HG03095 (cell line): ENCODE measurements around the gene MDM1.

Experiments
- ATAC-seq: cut with Tn5 transposase; IDR thresholded peaks from one replicate; pipeline ENCODE4 v1.9.1; 2021; ENCODE audit warnings: moderate library complexity; ENCODE audit not compliant: unreplicated experiment

The MDM1 gene

DNA sequence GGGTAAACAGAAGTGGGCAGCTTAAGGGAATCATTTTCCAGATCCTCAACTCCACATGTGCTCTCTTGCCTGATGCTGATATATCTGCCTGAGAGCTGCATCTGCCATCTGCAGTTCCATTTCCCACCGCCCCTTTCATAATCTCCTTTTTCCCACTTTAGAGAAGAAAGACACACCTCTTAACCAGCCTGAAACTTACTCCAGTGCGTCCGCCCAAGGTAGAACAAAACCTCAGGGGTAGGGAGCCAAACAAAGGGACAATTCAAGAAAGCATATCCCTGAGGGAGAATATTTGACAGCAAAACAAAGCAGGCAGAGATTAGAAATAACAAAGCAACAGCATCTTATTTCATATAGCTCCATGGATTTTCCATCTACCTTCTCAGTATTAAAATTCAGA is 4.3 kb downstream of the MDM1 start:
- no peak for ATAC-seq

DNA sequence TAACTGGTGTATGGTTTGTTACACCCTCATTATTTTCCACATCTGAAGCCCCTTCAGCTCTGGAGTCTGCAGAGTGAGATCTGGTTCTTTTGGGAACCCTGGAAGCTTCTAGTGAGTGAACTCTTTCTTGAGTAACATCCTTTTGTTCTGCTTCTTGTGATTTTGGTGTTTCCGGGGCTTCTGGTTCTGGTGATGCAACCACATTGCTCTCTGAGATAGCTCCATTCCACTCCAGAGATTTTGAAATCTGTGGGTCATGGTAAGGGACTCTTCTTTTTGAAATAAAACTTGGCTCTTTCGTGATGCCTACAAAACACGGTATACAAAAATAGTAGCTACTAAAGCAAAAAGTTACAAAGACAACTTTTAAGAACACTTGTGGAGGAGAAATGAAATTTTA is 5.4 kb downstream of the MDM1 start:
- ATAC-seq, result no peak

DNA sequence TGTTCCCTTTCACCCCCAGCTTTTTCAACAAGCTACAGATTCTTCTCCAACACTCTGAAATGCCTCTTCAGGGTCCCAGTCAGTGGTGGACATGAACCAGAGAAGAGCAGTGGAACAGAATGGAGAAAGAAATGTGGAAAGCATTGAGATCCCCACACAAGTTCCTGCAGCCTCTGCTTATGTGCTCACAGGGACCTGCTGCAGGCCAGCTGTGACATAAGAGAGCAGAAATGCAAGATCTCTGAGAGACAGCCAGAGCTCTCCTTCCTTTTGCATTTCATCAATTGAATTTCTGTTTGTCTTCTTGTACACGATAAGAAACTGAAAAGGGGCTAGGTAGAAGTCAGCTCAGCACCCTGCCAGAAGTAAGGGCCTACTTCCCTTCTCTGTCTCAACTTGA is 6.2 kb downstream of the MDM1 start:
- ATAC-seq, result no peak

DNA sequence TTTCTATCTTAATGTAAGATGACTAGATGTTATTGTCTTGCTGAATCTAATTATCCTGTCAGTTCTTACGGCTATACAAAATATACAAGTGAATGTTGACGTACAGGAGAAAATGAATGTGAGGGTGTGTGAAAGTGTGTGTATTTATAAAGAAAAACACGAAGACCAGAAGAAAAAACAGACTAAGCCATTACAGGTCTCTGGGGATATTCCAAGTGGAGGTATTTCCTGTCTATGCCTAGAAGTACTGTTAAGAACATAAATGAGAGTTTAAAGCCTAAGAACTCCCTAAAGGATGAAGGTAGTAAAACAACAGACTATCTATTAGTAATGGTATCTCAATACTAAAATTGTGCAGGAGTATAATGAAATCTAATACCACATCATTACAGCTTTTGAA is 7.6 kb downstream of the MDM1 start:
- no peak for ATAC-seq

DNA sequence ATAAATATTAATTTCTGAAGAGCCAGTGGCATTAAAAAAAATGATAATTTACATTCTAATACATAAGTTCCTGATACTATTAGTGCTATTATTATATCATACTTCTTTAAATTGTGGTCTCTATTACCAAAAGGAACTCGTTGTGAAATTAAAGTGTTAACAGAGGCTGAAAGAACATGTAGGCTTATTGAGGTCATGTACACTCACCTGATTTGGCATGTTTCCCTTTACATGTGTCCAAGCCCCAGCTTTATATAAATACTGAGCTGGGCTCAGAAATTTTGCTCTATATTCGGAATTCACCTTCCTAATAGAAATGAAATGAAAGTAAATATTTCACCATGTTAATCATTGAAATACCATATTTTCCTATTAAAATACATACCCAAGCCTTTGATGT is 11.0 kb downstream of the MDM1 start:
- no peak for ATAC-seq

DNA sequence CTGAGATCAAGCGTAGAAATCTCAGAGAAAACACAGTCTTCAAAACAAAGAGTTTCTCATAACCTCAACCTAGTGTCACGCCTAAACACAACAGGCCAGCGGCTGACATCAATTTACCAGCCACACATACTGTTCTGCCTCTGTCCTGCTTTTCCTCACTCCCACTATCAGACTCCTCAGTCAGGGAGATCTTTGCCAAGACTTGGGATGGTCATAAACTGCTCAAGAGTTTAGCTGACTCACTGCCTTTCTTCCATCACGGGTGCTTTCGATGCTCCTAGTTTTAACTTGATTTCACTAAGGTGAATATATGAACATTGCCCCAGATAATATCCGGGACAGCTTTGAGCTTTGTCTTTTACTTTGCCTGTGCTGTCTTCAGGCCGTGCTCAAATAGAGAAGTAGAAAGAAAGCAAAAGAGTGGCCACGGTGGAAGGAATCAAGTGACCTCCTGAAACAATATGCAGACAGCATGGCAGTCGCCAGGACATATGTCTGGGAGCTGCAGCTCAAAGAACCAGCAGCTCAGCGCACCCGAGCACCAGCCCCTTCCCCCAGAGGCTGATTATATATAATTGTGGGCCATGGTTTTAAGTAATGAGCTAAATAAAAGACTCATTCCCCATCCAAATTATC is 12.1 kb downstream of the MDM1 start:
- no peak for ATAC-seq

DNA sequence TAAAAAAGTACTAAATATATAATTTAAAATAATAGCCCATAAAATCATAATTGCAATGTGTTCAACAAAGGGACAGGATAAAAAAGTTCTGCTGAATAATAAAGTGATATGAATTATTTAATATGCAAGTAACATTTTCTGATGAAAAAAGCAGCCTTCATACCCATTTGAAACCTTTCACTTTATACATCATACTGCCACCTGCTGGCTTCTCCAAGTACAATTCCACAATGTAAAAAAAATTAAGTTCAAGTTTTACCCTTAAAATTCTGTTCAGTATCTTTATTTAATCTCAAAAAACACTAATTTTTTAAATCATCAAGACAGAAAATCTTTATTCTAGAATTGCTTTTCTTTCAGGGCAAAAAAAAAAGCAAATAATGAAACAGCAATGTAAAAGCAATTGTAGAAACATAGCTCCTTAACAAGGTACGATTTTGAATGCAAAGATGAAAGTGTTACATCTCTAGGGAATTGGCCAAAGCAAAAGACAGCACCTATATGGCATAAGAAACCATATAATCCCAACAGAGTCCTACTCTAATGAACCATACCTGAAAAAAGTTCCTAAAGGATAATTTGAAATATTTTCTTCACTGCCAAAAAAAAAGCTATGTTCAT is 15.0 kb downstream of the MDM1 start:
- ATAC-seq, result no peak

DNA sequence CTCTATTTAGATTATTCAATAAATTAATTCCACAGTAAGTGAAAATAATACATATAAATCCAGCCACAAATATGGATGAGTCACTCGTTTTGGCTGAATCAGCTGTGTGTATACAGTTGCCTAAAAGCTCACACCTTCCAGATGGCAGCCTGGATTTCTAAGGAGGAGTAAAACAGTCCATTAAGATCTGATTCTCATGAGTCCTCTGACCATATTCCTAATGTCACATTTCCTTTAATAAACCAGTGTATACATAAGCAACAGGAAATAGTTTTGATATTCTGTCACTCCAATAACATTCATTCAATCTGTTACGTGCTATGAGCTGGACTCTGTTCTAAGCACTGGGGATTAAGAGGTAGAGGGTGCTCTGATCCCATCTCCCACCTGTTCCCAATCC is 21.8 kb downstream of the MDM1 start:
- no peak for ATAC-seq

DNA sequence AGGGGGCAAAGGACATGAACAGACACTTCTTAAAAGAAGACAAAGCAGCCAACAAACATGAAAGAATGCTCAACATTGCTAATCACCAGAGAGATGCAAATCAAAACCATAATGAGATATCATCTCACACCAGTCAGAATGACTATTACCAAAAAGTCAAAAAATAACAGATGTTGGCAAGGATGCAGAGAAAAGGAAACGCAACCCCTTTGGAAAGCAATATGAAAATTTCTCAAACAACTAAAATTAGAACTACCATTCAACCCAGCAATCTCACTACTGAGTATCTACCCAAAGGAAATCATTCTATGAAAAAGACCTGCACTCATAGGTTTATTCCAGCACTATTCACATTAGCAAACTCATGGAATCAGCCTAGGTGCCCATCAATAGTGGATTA is 25.6 kb downstream of the MDM1 start:
- ATAC-seq, result no peak

DNA sequence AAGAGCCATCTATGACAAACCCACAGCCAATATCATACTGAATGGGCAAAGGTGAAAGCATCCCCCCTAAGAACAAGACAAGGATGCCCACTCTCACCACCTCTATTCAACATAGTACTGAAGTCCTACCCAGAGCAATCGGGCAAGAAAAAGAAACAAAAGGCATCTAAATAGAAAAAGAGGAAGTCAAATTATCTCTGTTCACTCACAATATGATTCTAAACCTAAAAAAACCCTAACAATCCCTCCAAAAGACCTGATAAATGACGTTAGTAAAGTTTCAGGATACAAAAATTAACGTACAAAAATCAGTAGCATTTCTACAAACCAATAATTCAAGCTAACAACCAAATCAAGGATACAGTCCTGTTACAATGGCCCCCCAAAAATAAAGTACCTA is 26.9 kb downstream of the MDM1 start:
- no peak for ATAC-seq

DNA sequence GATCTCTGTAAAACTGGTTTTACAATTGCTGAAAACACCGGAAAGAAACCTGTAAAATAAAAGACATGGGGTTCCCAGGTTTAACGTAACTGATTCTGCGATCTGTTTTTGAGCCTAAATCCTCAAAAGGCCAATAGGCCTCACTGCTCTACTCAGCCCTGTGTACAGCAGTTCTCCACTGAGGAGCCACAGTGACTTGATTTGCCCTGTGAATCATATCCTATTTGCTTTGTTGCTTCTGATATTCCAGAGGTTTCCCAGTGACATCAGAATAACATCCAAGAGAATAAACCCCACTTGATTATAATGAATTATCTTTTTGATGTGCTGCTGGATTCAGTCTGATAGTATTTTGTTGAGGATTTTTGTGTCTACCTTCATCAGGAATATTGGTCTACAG is 27.5 kb downstream of the MDM1 start:
- no peak for ATAC-seq

DNA sequence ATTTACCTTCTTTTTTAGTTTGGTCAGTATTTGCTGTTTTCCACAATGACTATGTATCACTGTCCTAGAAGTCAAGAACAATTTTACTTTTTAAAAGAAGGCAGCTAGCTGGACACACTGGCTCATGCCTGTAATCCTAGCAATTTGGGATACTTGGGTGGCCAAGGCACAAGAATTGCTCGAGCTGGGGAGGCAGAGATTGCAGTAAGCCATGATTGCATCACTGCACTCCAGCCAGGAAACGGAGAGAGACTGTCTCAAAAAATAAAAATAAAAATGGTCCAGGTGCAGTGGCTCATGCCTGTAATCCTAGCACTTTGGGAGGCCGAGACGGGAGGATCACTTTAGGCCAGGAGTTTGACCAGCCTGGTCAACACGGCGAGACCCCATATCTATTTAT is 28.3 kb downstream of the MDM1 start:
- no peak for ATAC-seq

DNA sequence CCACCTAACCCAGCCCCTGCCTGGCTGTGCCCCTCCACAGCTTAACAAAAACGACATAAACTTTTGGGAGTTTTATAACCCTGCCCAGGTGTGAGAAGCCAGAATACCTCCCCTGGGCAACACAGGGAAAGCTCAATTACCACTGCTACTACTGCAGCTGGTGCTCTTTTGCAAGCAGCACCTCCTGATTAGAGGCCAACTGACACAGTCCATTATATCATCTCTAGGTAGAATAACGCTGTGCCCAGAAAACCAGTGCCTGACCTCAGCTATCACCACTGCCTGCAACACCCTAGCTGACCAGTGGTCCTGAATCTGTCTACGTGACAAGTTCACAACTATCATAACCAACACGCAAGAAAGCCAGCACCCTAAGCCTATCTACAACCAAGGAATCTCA is 34.2 kb downstream of the MDM1 start:
- no peak for ATAC-seq

DNA sequence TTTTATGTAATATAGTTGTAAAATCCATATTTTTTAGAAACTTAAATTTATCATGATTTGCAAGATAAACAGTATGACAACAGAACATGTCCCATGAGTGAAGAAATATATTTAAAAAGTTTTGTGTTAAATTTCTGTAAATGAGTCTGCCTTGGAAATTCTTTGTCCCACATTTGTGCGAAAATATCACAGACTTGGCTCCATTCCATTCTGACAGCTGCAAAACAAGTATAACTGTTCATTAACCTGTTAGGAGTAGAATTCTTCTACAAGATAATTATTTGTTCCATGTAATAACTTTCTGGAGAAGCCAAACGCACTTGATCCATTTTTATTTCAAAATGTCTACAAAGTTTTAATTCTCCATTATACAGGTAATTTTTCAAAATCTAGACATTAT is 37.9 kb downstream of the MDM1 start:
- no peak for ATAC-seq

DNA sequence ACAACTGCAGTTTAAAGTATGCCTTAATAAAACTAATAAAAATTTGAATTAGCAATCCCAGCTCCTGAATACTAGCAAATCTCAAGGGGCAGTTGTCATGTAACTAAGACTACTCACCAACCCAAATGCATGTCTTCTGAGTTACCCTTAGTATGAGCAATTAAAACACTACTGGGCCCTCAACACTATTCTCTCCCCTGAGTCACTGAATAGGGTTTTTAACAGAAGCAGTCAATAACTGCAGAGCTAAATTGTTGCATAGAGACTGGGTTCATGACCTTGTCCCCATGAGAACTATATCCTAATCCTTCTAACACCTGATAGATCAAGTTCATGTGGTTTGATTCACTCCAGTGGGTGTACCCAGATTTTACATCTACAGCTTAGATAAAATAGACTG is 38.8 kb downstream of the MDM1 start:
- no peak for ATAC-seq

DNA sequence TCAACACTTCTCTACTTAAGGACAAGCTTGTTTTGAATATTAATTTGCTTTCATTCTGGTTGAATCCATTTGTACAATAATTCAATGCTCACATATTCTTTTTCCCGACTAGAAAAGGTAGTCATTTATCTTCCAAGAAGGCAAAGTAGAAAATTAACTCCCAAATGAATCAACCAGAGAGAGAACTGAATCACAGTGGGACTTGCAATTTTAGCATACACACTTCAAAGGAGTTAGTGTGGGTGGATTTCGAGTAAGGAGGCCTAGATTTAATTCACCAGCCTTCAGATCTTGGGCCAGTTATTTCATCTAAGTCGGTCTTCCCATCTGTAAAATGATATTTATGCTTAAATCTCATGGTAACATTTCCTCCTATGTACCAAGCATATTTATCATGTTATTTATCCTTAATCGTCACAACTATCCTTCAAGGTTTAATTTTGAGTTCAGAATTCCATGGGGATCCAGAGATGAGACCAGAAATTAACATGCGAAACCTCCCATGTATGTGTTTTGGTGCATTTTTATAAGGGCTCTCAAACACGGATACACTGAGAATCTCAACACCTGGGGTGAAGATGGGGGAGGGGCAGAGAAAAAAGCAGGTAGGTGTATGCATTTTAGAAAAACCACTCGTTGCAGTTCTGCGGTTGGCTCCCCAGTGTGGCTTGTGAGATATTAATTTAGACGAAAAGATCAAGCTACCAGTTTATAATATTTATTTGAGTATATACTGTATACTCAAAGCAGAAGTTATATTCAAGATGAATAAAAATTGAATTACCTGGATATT is 39.8 kb downstream of the MDM1 start:
- ATAC-seq, result no peak

DNA sequence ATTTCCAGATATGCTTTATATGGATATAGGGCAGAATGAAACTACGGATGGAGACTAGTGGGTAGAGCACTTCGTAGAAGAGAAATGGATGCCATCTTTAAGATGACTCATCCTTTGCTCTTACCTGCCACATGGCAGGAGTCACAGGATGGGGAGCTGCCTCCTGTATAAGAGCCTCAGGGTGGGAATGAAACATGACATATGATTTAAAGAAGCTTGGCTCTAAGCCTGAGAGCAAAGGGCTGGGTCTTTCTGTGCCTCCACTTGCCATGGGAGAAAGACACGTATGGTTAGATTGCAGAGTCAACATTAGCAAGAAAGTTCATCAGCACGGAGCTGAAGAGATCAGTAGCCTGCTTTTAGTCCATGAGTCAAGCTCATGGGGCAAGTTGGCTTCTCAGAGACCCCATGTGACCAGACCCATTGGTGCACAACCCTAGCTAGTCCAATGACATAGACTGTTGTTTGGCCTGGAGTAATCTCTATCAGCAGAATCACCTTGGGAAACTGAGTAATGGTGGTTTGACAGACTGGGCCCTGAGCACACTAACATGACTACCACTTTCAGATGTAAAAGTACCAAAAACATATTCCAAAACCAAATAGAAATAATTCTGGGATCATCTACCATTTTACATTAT is 40.6 kb downstream of the MDM1 start:
- no peak for ATAC-seq

DNA sequence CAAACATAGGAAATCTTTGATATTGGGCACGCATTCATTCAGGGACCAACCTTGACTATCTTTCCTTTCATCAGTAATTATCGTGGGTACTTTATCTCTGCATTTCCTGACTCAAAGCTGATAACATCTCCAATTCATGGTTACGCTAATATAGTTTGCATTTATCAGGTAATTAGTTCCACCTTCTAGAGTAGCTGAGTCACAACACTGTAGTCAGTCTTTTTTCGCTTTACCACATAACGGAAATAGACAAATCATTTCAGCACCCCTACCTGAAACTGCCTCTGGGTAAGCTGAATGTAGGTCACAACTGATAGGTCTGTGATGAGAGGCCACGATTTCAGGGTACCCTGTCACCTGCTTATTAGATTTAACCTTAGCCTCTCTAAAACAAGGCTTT is 42.0 kb downstream of the MDM1 start:
- ATAC-seq, result peak; percentile 100

DNA sequence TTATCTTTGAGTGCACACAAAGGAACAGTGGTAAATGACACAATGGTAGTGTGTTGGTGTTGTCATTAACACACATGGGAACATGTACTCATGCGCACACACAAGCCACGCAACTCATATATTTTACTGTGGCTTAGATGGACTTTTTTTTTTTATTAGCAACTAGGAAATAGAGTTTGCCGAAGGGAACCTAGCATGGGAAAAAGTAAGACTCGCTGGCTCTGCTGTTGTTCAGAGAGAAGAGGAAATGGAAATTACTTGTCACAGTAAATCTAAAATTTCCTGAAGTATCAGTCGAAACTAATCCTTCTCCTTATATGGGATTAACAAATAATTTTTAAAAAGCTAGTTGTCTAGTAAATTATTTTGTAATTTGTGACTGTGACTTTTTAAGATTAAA is 45.1 kb downstream of the MDM1 start:
- no peak for ATAC-seq

DNA sequence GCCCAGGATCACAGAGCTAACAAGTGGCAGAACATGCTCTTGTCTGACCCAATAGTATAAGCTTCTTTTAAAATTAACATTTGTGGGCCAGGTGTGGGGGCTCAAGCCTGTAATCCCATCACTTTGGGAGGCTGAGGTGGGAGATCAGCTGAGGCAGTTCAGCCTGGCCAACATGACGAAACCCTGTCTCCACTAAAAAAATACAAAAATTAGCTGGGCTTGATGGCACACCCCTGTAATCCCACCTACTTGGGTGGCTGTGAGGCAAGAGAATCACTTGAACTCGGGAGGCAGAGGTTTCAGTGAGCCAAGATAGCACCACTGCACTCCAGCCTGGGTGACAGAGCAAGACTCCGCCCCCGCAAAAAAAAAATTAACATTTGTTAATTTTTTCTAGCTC is 45.8 kb downstream of the MDM1 start:
- ATAC-seq, result no peak

DNA sequence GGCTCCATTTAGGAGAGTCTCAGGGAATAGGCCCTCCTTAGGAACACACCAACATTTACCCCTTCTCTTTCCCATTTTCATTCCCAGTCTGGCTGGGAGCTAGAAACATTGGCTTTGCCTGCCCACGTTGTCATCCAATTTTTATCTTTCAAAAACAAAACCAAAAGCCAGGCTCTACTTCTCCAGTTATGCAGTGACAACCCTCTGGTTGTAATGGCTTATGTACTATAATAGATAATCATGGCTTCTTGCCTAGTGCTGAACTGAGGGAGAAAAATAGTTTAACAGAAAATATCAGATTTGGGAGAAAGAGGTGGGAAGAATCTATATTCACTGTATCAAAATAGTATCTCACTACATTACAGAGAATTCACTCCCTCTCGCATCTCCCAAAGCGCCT is 46.6 kb downstream of the MDM1 start:
- ATAC-seq, result no peak
